Keratinocyte (primary cell): ENCODE results near the gene FNDC3A.

ENCODE experiments used
- CTCF ChIP-seq, 3 experiments: IDR thresholded peaks in 1 of 3; conservative IDR thresholded peaks in 1 of 3; optimal IDR thresholded peaks in 1 of 3; 2 replicates in 2 of 3; 3 replicates in 1 of 3; pipeline versions ENCODE3 to v1.5.1; 2011; ENCODE audit warnings: low read length in 3 of 3, mild to moderate bottlenecking in 3 of 3, moderate library complexity in 2 of 3, control low read depth in 1 of 3, inconsistent platforms in 1 of 3; ENCODE audit not compliant: insufficient read depth in 2 of 3; ENCODE audit errors: extremely low read depth in 1 of 3
- EZH2 ChIP-seq: IDR thresholded peaks from one replicate; pipeline ENCODE4 v1.6.1; 2012; ENCODE audit warnings: inconsistent platforms, mild to moderate bottlenecking, low read length, moderate library complexity

GRCh38 chr13:49248622-49249002 is 272.9 kb downstream of the FNDC3A start:
- TF ChIP-seq CTCF (optimal IDR thresholded peaks at IDR 0.05 in 1 of 3, IDR thresholded peaks at IDR 0.05 in 1 of 3, conservative IDR thresholded peaks at IDR 0.05 in 1 of 3; ENCODE audit: extremely low read depth in 1 of 3, insufficient read depth in 2 of 3, low read length in 3 of 3) (peak in 2 of 3 experiments; percentile 1 to 12), EZH2 (no peak)
